Neural cell (in vitro differentiated cells): ENCODE results near the gene TFCP2L1. TPM values are rescaled to one million over a fixed set of nuclear protein-coding genes. Genes with fewer than 3 reads are reported as not detected.

Source experiments
- H2AFZ ChIP-seq: fragments of 200-600, 300-800 bp; sonication (generic), shearing (Covaris generic); 2 replicates; pipeline ENCODE4 v1.6.0; 2014; ENCODE audit warnings: low read depth, mild to moderate bottlenecking, antibody characterized with exemption, low read length, moderate library complexity
- H3F3A ChIP-seq: fragments of 200-600 bp; shearing (Covaris generic); 2 replicates; pipeline ENCODE4 v1.6.1; 2016; ENCODE audit warnings: mild to moderate bottlenecking, moderate library complexity, mixed read lengths, antibody characterized with exemption, low read length; ENCODE audit not compliant: insufficient read depth, poor library complexity, severe bottlenecking
- H3K27ac ChIP-seq: fragments of 200-600, 300-800 bp; sonication (generic), shearing (Covaris generic); 2 replicates; pipeline ENCODE4 v1.5.1; 2014; ENCODE audit warnings: mild to moderate bottlenecking, low read length, moderate library complexity
- H3K27me3 ChIP-seq: fragments of 300-800, 200-600 bp; sonication (generic), shearing (Covaris generic); 2 replicates; pipeline ENCODE4 v1.6.0; 2014; ENCODE audit warnings: mild to moderate bottlenecking, low read depth, low read length, moderate library complexity; ENCODE audit not compliant: insufficient read depth
- H3K36me3 ChIP-seq: fragments of 300-800, 200-600 bp; sonication (generic), shearing (Covaris generic); 2 replicates; pipeline ENCODE4 v1.5.1; 2014; ENCODE audit warnings: mild to moderate bottlenecking, antibody characterized with exemption, low read length, moderate library complexity; ENCODE audit not compliant: insufficient read depth
- H3K4me2 ChIP-seq: fragments of 300-800, 200-600 bp; sonication (generic), shearing (Covaris generic); 2 replicates; pipeline ENCODE4 v1.6.0; 2014; ENCODE audit warnings: mild to moderate bottlenecking, low read length
- H3K4me3 ChIP-seq: fragments of 300-800, 200-600 bp; sonication (generic), shearing (Covaris generic); 2 replicates; pipeline ENCODE4 v1.5.1; 2014; ENCODE audit warnings: mild to moderate bottlenecking, low read length, moderate library complexity
- H3K79me2 ChIP-seq: fragments of 200-600 bp; shearing (Covaris generic); replicated peaks from 2 replicates; pipeline ENCODE4 v1.6.0; 2014; ENCODE audit warnings: mild to moderate bottlenecking, low read length, moderate library complexity; ENCODE audit not compliant: insufficient read depth
- H3K9ac ChIP-seq: fragments of 300-800, 200-600 bp; sonication (generic), shearing (Covaris generic); 2 replicates; pipeline ENCODE4 v1.6.1; 2016; ENCODE audit warnings: mild to moderate bottlenecking, low read length, mixed read lengths
- H3K9me2 ChIP-seq: fragments of 200-600 bp; shearing (Covaris generic); 2 replicates; pipeline ENCODE4 v1.6.1; 2016; ENCODE audit warnings: mild to moderate bottlenecking, low read length, mixed read lengths; ENCODE audit not compliant: insufficient read depth
- H3K9me3 ChIP-seq: fragments of 200-600, 300-800 bp; sonication (generic), shearing (Covaris generic); 2 replicates; pipeline ENCODE4 v1.6.1; 2016; ENCODE audit warnings: mild to moderate bottlenecking, mixed run types, low read length, moderate library complexity, mixed read lengths
- H4K20me1 ChIP-seq: fragments of 200-600 bp; shearing (Covaris generic); 2 replicates; pipeline ENCODE4 v1.6.1; 2016; ENCODE audit warnings: mild to moderate bottlenecking, mixed run types; ENCODE audit not compliant: insufficient read depth
- CTCF ChIP-seq: fragments of 450-650 bp; IDR thresholded peaks from 2 replicates; pipeline ENCODE4 v1.5.1; 2014; ENCODE audit warnings: antibody characterized with exemption, mild to moderate bottlenecking, moderate library complexity; ENCODE audit not compliant: poor library complexity, severe bottlenecking
- EP300 ChIP-seq: fragments of 450-650 bp; conservative IDR thresholded peaks from 2 replicates; pipeline ENCODE4 v1.6.1; 2014; ENCODE audit warnings: antibody characterized with exemption, mild to moderate bottlenecking, moderate library complexity; ENCODE audit not compliant: poor library complexity, severe bottlenecking
- EZH2 ChIP-seq: fragments of 200-600, 300-800 bp; shearing (Covaris generic), sonication (generic); IDR thresholded peaks from 2 replicates; pipeline ENCODE4 v1.6.1; 2014; ENCODE audit warnings: antibody characterized with exemption, low read length, borderline replicate concordance, mild to moderate bottlenecking; ENCODE audit not compliant: insufficient read depth, poor library complexity, severe bottlenecking
- MXI1 ChIP-seq: fragments of 450-650 bp; conservative IDR thresholded peaks from 2 replicates; pipeline ENCODE4 v1.6.1; 2014; ENCODE audit warnings: antibody characterized with exemption, mild to moderate bottlenecking; ENCODE audit not compliant: poor library complexity, severe bottlenecking
- POLR2AphosphoS5 ChIP-seq: IDR thresholded peaks from 2 replicates; pipeline ENCODE4 v1.6.1; 2012
- RAD21 ChIP-seq: fragments of 450-650 bp; conservative IDR thresholded peaks from 2 replicates; pipeline ENCODE4 v1.6.1; 2014; ENCODE audit warnings: antibody characterized with exemption, mild to moderate bottlenecking, moderate library complexity
- REST ChIP-seq: IDR thresholded peaks from 2 replicates; pipeline ENCODE4 v1.6.1; 2012; ENCODE audit warnings: borderline replicate concordance
- SMC3 ChIP-seq: fragments of 450-650 bp; conservative IDR thresholded peaks from 2 replicates; pipeline ENCODE4 v1.6.1; 2014; ENCODE audit warnings: antibody characterized with exemption, mild to moderate bottlenecking, moderate library complexity; ENCODE audit not compliant: poor library complexity
- TAF1 ChIP-seq: IDR thresholded peaks from 2 replicates; pipeline ENCODE4 v1.6.1; 2012; ENCODE audit warnings: low read depth
- polyA plus RNA-seq: library from polyadenylated mRNA; depleted of rRNA; stranded (reverse); fragments of >200 nt; gene quantifications from 2 replicates; pipeline ENCODE4 v1.2.3, GENCODE V29; 2014

The TFCP2L1 gene
- polyA plus RNA-seq, 1 donor from 2014 or later: 0.04 TPM

GRCh38 chr2:121253021-121253673 is 31.9 kb downstream of the TFCP2L1 start:
- no peaks in the 10 kb centered on the region for H3K9me2 ChIP-seq
- no peaks in the 10 kb centered on the region for H4K20me1 ChIP-seq
- H3K9me3 ChIP-seq: no peaks in the 10 kb centered on the region
- no peak overlapping the region for H3K9ac ChIP-seq
- H3K36me3 ChIP-seq: no peaks in the 10 kb centered on the region
- no peaks in the 10 kb centered on the region for H3K27me3 ChIP-seq
- H3K79me2 ChIP-seq: no peaks in the 10 kb centered on the region
- H3K4me3 ChIP-seq: no peak overlapping the region
- no peak overlapping the region for H2AFZ ChIP-seq
- no peaks in the 10 kb centered on the region for H3F3A ChIP-seq
- H3K4me2 ChIP-seq: no peak overlapping the region
- H3K27ac ChIP-seq: no peak overlapping the region
- TF ChIP-seq POLR2AphosphoS5: no peak
- no peak for TF ChIP-seq RAD21
- no peak for TF ChIP-seq EP300
- no peak for TF ChIP-seq REST
- no peak for TF ChIP-seq SMC3
- TF ChIP-seq CTCF: no peak

DNA sequence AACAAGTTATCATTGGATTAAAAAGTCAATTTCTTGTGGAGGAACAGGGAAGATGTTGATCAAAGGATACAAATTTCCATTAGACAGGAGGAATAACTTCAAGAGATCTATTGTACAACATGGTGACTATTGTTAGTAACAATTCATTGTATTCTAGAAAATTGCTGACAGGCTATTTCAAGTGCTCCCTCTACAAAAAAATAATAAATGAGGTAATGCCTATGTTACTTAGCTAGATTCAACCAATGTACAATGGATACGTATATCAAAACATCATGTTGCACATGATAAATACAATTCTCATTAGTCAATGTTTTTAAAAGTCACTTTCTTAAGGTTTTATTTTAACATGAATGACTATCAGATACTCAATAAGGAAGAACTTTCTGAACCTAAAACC is 33.5 kb downstream of the TFCP2L1 start:
- H3K4me2 ChIP-seq: no peak overlapping the region
- H2AFZ ChIP-seq: no peak overlapping the region
- H3K9me3 ChIP-seq: no peaks in the 10 kb centered on the region
- H3K4me3 ChIP-seq: no peak overlapping the region
- H3K36me3 ChIP-seq: no peaks in the 10 kb centered on the region
- no peaks in the 10 kb centered on the region for H3F3A ChIP-seq
- H3K9ac ChIP-seq: no peak overlapping the region
- H3K27ac ChIP-seq: no peak overlapping the region
- H4K20me1 ChIP-seq: no peaks in the 10 kb centered on the region
- H3K27me3 ChIP-seq: no peaks in the 10 kb centered on the region
- H3K79me2 ChIP-seq: no peaks in the 10 kb centered on the region
- no peak for TF ChIP-seq EZH2
- no peak for TF ChIP-seq CTCF
- no peak for TF ChIP-seq TAF1
- no peak for TF ChIP-seq MXI1
- no peak for TF ChIP-seq EP300
- no peak for TF ChIP-seq REST
- no peak for TF ChIP-seq SMC3
- no peak for TF ChIP-seq POLR2AphosphoS5
- TF ChIP-seq RAD21: no peak
- H3K9me2 ChIP-seq: no peaks in the 10 kb centered on the region
